BLaER1 (cell line): ENCODE results near the gene FATE1.

Experiments used
- H3K27ac ChIP-seq: shearing (Covaris generic); formaldehyde crosslinking; 2 replicates; pipeline ENCODE4 v1.8.1; 2022
- H3K27me3 ChIP-seq: shearing (Covaris generic); formaldehyde crosslinking; 2 replicates; pipeline ENCODE4 v1.8.1; 2022
- H3K36me3 ChIP-seq: shearing (Covaris generic); formaldehyde crosslinking; 2 replicates; pipeline ENCODE4 v1.8.1; 2022
- H3K4me1 ChIP-seq: shearing (Covaris generic); formaldehyde crosslinking; 2 replicates; pipeline ENCODE4 v1.8.1; 2022
- H3K4me2 ChIP-seq: shearing (Covaris generic); formaldehyde crosslinking; 2 replicates; pipeline ENCODE4 v1.8.1; 2022
- H3K4me3 ChIP-seq: shearing (Covaris generic); formaldehyde crosslinking; 2 replicates; pipeline ENCODE4 v1.8.1; 2022
- H3K9ac ChIP-seq: shearing (Covaris generic); formaldehyde crosslinking; 2 replicates; pipeline ENCODE4 v1.8.1; 2022
- H3K9me3 ChIP-seq: shearing (Covaris generic); formaldehyde crosslinking; 2 replicates; pipeline ENCODE4 v1.8.1; 2022
- H4K20me1 ChIP-seq: shearing (Covaris generic); formaldehyde crosslinking; 2 replicates; pipeline ENCODE4 v1.8.1; 2022
- Cebpa-rat ChIP-seq: shearing (Covaris generic); IDR thresholded peaks from 2 replicates; pipeline ENCODE4 v1.8.1; 2022

FATE1 gene

DNA sequence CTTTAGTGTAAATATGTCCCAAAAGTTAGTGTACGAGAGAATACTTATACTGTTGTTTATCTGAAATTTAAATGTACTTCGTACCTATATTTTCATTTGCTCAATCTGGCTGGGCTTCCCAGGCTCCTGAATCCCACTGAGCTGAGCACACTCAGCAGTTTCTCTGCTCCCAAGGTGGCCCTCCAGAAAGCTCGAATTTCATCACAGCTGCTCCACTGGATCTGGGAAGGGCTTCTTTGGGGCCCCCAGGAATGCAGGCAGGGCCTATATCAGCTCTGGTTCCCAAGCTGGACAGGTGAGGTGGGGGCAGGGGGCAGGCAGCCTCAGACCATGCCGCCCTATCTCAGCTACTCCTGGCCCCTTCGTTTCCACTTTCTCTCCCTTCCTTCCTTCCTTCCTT is 1.5 kb upstream of the FATE1 start:
- H3K4me3 ChIP-seq = no peak overlapping the region
- H3K9me3 ChIP-seq = no peaks in the 10 kb centered on the region
- H3K9ac ChIP-seq = no peak overlapping the region
- H3K36me3 ChIP-seq = no peaks in the 10 kb centered on the region
- no peak overlapping the region for H3K27ac ChIP-seq
- H4K20me1 ChIP-seq = peaks cover 9% of the 10 kb centered on the region; the same call in 1 of the 2 replicates
- TF ChIP-seq Cebpa-rat = no peak
- peaks cover 28% of the 10 kb centered on the region for H3K4me1 ChIP-seq
- H3K4me2 ChIP-seq = no peak overlapping the region
- peaks cover 92% of the 10 kb centered on the region for H3K27me3 ChIP-seq

DNA sequence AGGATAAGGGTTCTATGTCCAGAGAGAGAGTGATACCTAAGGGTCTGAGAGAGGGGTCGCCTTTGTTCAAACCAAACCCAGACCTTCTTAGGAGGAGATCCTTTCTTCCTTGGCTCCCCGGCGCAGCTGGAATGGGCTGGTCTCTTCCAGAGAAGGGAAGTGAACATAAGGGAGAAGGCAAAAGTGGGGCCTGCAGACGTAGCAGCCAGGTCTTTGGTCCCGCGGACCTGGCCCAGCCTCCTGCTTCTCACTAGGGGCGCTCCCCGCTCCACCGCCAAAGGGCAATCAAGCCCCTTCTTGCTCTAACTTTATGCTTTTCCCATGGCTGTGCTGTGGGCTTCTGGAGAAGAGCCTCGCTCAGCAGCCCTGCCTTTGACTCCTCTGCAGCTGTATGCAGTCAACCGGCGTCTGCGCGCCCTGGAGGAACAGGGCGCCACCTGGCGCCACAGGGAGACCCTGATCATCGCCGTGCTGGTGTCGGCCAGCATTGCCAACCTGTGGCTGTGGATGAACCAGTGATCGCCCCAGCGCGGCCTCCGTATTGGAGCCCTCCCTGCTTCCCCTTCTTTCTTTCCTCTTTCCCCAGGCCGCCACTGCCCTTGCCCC is 6.5 kb downstream of the FATE1 start:
- peak overlapping the region; percentile 65 for H3K4me2 ChIP-seq
- H3K9me3 ChIP-seq = no peaks in the 10 kb centered on the region
- peaks cover 95% of the 10 kb centered on the region for H3K27me3 ChIP-seq
- no peak overlapping the region for H3K4me3 ChIP-seq
- no peaks in the 10 kb centered on the region; the same call in 1 of the 2 replicates for H4K20me1 ChIP-seq
- no peak overlapping the region for H3K9ac ChIP-seq
- peaks cover 49% of the 10 kb centered on the region for H3K4me1 ChIP-seq
- TF ChIP-seq Cebpa-rat = no peak
- H3K27ac ChIP-seq = no peak overlapping the region
- no peaks in the 10 kb centered on the region for H3K36me3 ChIP-seq

DNA sequence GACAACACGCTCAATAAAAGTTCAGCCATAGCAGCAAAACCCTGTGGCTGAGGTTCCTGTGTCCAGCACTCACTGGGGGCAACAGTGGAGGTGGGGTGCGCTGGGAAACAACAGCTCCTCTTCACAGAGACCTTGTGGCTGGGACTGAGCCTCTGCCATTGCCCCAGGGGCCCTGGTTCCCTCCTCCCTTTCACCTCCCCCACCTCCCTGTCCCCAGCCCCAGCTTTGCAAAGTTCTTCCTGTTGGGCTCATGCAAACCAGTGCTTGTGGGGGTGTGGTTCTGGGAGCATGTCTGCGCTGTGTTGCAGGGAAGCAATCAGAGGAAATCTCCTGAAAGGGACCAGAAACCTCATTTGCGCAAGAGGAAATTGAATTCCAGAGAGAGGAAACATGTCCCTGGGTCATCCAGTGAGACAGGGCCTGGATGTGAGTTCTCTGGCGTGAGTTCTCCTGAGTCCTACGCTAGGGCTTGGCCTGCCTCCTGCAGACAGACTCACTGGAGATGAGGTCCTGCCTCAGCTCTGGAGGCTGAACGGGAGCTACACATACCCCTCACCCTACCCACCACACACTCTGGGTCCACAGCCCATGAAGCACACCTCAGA is 7.4 kb downstream of the FATE1 start:
- H3K9me3 ChIP-seq = no peaks in the 10 kb centered on the region
- H3K27me3 ChIP-seq = peaks cover 95% of the 10 kb centered on the region
- H3K4me2 ChIP-seq = peak overlapping the region; percentile 65
- peaks cover 49% of the 10 kb centered on the region for H3K4me1 ChIP-seq
- no peak overlapping the region for H3K9ac ChIP-seq
- TF ChIP-seq Cebpa-rat = no peak
- H4K20me1 ChIP-seq = peaks cover 5% of the 10 kb centered on the region; the same call in 1 of the 2 replicates
- no peak overlapping the region for H3K4me3 ChIP-seq
- peak overlapping the region; percentile 53; the same call in 1 of the 2 replicates for H3K27ac ChIP-seq
- H3K36me3 ChIP-seq = no peaks in the 10 kb centered on the region

DNA sequence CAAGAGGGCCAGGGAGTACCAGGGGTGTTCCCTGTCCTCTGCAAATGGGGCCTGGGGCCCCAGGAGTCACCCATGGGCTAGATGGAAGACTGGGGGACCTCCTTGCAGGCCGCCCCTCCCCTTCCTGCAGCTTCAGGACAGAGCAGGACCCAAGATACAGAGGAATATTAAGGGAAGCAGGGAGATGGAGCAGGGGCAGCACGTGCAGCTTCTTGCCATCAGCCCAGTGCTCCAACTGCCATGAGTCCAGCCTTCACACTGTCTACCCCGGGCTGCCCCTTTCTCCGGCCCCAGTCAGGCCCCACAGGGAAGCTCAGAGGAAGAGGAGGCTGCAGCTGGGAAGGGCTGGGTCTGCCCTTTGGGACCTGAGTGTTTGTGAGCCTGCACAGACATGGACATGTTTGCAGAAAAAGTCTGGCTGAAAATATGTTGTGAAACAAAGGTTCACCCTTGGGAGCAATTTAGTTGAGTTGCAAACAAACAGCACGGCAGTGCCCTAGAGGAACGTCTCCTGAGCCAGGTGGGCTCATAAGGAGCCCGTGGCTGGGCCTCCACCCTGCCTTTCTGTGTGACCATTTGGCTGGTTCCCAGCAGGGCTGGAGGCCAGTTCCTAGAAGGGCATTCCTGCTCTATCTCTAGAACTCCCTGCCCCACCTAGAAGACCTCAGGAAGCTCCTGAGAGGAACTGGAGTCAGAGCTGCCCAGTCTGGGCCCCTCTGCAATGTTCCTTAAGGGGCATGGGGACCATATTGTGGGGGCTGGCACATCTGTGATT is 8.9 kb downstream of the FATE1 start:
- peaks cover 5% of the 10 kb centered on the region; the same call in 1 of the 2 replicates for H4K20me1 ChIP-seq
- peaks cover 97% of the 10 kb centered on the region for H3K27me3 ChIP-seq
- no peaks in the 10 kb centered on the region for H3K9me3 ChIP-seq
- peak overlapping the region; percentile 65 for H3K4me2 ChIP-seq
- peaks cover 49% of the 10 kb centered on the region for H3K4me1 ChIP-seq
- TF ChIP-seq Cebpa-rat = no peak
- no peak overlapping the region for H3K4me3 ChIP-seq
- peak overlapping the region; percentile 53 for H3K27ac ChIP-seq
- no peaks in the 10 kb centered on the region for H3K36me3 ChIP-seq
- 0 out of 2 replicates have a peak overlapping the region, but pooled peaks have one; percentile 20 for H3K9ac ChIP-seq

DNA sequence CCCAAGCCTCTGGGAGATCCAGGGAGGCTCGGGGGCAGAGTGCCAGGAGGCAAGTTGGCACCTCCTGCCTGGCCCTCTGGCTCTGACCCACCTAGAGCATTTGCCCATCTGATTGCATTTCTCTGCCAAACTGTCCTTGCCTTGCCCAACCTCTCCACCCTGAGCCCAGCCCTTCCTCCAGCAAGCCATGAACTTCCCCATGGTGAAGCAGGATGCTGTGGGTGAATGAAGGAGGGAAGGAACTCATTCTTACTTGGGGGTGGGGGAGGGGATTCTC is 9.4 kb downstream of the FATE1 start:
- TF ChIP-seq Cebpa-rat = no peak
- Histone ChIP-seq H3K36me3 (no peaks in the 10 kb centered on the region), H3K4me1 (peaks cover 49% of the 10 kb centered on the region), H3K27me3 (peaks cover 97% of the 10 kb centered on the region), H3K9me3 (no peaks in the 10 kb centered on the region), H3K4me3 (no peak overlapping the region), H3K9ac (no peak overlapping the region), H4K20me1 (peaks cover 5% of the 10 kb centered on the region; the same call in 1 of the 2 replicates), H3K4me2 (peak overlapping the region; percentile 65), H3K27ac (peak overlapping the region; percentile 53; the same call in 1 of the 2 replicates)

DNA sequence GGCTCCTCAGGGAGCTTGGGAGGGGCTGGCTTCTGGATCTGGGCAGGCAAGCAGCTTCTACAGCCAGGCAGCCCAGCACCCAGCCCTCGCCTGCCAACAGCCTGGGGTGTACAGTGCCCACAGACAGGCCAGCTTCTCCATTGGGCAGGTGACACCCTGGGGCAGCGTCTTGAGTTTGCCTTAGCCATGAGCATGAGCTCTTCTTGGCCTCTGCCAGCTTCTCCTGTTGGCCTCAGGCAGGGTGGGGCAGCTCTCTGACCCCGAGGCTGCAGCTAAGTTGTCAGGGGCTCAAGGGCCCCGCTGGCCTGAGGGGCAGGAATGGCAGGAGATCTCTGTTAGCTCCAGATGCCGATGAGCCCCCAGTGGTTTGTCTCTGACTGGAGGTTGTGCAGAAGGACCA is 10.9 kb downstream of the FATE1 start:
- H3K9ac ChIP-seq = no peak overlapping the region
- peak overlapping the region; percentile 65 for H3K4me2 ChIP-seq
- H3K36me3 ChIP-seq = no peaks in the 10 kb centered on the region
- no peak for TF ChIP-seq Cebpa-rat
- no peak overlapping the region for H3K4me3 ChIP-seq
- H3K27ac ChIP-seq = no peak overlapping the region
- no peaks in the 10 kb centered on the region for H3K9me3 ChIP-seq
- peaks cover 49% of the 10 kb centered on the region for H3K4me1 ChIP-seq
- H3K27me3 ChIP-seq = peaks cover 90% of the 10 kb centered on the region
- peaks cover 5% of the 10 kb centered on the region; the same call in 1 of the 2 replicates for H4K20me1 ChIP-seq

DNA sequence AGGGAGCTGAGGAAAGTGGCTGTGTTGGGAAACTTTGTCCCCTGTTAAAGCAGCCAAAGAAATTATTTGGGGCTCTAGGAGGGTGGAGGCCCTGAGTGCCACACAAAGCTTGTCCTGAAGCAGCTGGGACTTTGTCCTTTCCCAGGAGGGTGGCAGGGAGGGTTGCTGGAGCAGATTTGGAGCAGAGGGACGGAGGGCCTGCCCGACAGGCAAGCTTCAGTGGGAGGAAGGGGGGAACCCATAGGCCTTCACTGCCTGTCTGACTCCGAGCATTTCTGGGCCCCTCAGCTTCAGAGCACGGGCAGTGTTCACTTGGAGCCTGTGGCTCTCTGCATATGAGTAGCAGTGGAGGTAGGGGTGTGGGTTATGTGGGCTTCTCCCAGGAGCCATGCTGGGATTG is 11.5 kb downstream of the FATE1 start:
- H4K20me1 ChIP-seq = peaks cover 5% of the 10 kb centered on the region; the same call in 1 of the 2 replicates
- no peaks in the 10 kb centered on the region for H3K36me3 ChIP-seq
- no peak overlapping the region for H3K4me3 ChIP-seq
- peaks cover 91% of the 10 kb centered on the region for H3K27me3 ChIP-seq
- H3K9me3 ChIP-seq = no peaks in the 10 kb centered on the region
- H3K27ac ChIP-seq = no peak overlapping the region
- peaks cover 49% of the 10 kb centered on the region for H3K4me1 ChIP-seq
- H3K4me2 ChIP-seq = no peak overlapping the region
- TF ChIP-seq Cebpa-rat = no peak
- no peak overlapping the region for H3K9ac ChIP-seq

DNA sequence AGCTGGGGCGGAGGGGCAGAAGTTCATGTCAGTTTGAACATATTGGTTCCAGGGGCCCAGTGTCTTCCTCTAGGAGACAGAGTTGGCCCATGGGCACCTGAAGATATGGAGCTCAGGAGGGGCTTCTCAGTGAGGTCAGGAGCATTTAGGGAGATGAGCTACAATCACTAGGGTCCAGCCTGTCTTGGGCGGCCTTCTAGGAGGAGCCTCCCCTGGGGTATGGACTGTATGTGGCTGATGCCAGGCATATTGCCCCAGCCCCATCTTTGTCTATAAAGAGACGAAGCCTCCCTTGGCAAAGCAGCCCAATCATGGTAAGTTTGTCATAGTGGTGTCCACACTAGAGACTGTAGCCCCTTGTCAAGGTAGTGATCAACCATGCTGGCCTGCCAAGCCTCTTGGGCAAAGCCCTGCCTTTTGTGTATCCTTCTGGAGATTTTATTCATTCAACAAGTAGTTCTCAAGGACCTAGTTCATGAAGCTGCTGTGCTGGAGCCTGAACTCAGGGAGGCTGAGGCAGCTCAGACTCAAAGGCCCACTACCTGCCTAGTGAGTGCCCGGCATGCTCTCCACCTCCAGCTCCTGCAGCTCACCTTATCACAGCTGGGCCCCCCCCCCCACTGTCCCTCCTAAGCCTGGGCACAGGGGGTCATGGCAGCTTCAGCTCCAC is 13.4 kb downstream of the FATE1 start:
- H3K9ac ChIP-seq = no peak overlapping the region
- H3K4me3 ChIP-seq = no peak overlapping the region
- H3K9me3 ChIP-seq = no peaks in the 10 kb centered on the region
- no peak for TF ChIP-seq Cebpa-rat
- no peak overlapping the region for H3K27ac ChIP-seq
- peaks cover 5% of the 10 kb centered on the region; the same call in 1 of the 2 replicates for H4K20me1 ChIP-seq
- H3K27me3 ChIP-seq = peaks cover 90% of the 10 kb centered on the region
- no peaks in the 10 kb centered on the region for H3K36me3 ChIP-seq
- H3K4me1 ChIP-seq = peaks cover 30% of the 10 kb centered on the region
- no peak overlapping the region for H3K4me2 ChIP-seq

DNA sequence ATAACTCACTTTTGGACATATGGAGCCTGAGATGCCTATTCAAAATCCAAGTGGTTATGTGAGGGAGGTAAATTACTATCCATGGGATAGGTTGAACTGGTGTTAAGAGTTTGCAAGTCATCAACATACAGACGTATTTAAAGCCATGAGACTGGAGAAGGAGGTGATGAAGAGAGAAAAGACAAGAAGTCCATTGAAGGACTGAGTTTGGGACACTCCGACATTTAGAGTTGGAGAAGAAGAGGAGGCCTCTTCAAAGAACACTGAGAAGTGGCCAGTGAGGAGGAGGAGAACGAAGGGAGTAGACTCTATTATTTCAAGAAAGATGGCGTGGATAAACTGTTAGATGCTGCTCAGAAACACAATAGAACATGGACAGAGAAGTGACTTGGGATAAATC is 18.6 kb downstream of the FATE1 start, which contains the start of gene CNGA2:
Gene CNGA2 (plus strand): TSS at position 301 of the 400 bp plus-strand sequence. CDS start 3,738 bp downstream, outside the sequence.
- Histone ChIP-seq H3K27me3 (peaks cover 90% of the 10 kb centered on the region), H3K36me3 (no peaks in the 10 kb centered on the region), H4K20me1 (no peaks in the 10 kb centered on the region), H3K4me3 (no peak within 1 kb of the TSS), H3K9me3 (no peaks in the 10 kb centered on the region), H3K9ac (no peak within 1 kb of the TSS), H3K4me2 (no peak within 1 kb of the TSS), H3K27ac (no peak within 1 kb of the TSS), H3K4me1 (peaks cover 22% of the 10 kb centered on the region)
- no peak for TF ChIP-seq Cebpa-rat
